ENCODE measurements around the gene OTUD4.
"Not testable (repeated sequence)": the region's sequence is repeated elsewhere in the genome, so short reads cannot be mapped to it uniquely, and the experiment has no call there.

Gene OTUD4

GRCh38 chr4:145180298-145181090 is at the start of gene OTUD4:
Gene OTUD4, minus strand, starts transcription at chr4:145180589. Its CDS starts 616 bp downstream, at chr4:145179973.
- peak; percentile 91 to 93 for DNase-seq

- DNase-seq: not testable (repeated sequence)
Observed at GRCh38 chr4:145223228-145223627, 42.8 kb upstream of the OTUD4 start.

DNA sequence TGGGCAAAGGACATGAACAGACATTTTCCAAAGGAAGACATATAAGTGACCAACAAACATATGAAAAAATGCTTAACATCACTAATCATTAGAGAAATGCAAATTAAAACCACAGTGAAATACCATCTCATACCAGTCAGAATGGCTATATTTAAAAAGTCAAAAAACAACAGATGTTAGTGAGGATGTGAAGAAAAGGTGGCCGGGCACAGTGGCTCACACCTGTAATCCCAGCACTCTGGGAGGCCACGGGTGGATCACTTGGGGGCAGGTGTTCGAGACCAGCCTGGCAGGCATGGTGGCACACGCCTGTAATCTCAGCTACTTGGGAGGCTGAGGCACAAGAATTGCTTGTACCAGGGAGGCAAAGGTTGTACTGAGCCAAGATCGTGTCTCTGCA is 41.1 kb upstream of the OTUD4 start:
- not testable (repeated sequence) for DNase-seq

DNA sequence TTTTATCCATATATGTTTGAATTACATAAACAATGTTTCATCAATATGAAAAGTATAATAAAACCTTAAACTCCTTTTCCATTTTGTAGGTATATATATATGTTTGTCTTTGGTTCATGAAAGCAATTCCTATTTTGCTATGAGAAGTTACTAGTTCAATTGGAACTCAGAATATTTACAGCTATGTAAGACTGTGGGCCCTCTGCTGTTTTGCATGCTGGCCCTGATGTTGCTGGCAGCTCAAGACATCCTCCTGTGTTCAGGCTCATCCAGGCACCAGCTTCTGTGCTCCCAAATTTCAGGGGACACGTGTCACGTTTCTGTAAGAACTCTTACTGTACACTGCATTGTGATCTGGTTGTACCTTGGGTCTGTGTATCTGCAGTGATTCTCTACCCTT is 38.7 kb upstream of the OTUD4 start:
- no peak for DNase-seq

DNA sequence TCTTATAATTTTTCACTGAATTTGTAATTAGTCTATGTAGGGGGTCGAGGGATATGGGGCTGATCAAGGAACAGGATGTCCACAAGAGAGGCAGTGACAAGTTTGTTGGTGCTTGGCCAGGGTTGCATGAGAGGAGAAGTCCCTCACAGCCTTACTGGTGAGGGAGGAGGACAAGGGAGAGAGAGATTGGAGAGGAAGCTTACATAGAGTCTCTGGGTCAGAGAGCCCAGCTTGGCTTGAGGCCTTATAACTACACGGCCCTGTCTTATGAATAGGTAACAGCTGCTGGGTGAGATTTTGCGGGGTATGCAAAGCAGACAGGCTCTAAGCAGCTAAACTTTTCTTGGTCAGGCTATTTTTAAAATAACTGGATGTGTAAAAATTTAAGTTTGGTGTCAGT is 37.9 kb upstream of the OTUD4 start:
- DNase-seq: no peak

DNA sequence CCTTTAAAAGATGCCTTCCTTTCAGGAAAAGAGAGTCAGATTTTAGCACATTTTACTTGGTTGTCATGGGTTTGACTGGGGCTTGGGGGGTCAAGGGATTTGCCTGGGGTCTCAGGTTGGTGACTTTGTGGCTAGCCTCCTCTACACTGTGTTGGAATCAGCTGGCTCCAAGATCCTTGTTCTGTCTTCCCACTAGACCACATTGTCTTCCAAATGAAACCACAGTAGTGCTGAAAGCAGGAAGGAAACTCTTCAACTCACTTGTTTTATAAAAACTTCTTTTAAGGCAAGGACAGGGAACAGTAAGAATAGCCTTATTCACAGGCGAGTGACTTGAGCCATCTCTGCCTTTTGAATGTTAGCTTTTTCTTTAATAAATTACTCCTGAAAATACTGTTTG is 37.0 kb upstream of the OTUD4 start:
- no peak for DNase-seq

DNA sequence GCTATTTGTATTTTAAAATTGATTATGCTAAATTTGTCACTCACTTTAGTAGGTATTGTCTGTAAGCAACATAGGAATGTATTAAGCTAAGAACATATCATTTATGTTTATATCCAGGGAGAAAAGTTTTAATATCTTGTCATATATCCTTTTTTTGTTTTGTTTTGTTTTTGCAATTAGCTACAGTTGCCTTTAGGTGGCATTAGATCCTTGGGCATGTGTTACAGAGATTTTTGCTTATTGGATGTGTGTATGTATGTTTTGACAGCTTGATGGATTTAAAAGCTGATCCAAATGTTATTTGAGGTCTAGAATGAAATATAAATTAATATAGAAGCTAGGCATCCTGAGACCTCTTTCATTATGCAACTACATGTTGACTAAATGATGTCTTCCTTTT is 36.1 kb upstream of the OTUD4 start:
- DNase-seq: peak in 1 of 2 experiments; percentile 16

DNA sequence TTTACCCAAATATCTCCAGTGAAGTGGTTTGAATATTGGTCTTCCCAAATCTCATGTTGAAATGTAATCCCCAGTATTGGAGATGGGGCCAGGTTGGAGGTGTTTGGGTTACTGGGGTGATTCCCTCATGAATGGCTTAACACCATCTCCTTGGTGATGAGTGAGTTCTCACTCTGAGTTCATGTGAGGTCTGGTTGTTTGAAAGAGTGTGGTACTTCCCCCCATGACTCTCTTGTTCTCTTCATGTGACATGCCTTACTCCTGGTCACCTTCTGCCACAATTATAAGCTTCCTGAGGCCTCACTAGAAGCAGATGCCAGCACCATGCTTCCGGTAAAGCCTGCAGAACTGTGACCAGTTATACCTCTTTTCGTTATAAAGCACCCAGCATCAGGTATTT is 32.9 kb upstream of the OTUD4 start:
- DNase-seq: no peak

GRCh38 chr4:145207934-145208333 is 27.5 kb upstream of the OTUD4 start:
- no peak for DNase-seq

DNA sequence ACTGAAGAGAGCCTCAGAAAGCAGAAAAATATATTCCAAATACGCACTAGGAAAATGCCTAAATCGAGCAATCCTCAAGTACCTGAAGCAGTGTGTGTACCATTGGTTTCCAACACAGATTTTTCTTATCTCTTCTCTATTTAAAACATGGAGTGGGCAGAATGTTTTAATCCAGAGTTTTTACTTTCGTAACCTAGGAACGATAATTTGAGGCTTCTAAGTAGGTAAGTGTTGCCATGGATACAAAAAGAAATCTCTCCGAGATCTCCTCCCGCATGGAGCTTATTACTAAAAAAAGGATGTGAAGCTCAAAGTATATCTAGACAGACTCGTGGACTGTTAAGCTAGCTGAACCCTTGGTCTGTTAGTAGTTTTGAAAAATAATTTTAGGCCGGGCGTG is 23.0 kb upstream of the OTUD4 start:
- DNase-seq: no peak

DNA sequence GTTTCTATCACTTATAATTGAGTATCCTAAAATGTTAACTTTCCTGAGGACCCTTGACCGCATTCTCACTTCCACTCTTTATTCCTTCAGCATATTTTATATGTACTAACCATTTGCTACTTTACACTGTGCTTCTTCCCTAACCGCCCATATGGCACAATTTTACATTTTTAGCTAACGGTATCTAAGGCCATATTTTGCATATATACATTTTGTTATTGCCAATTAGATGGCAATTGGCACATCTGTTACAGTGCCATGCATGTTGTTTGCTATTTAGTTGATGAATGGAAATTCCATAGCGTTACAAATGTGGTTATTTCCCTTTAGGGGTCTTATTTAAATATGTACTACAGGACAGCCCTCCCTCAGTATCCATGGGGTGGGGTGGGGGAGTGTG is 20.0 kb upstream of the OTUD4 start:
- DNase-seq: no peak

- no peak for DNase-seq
Observed at GRCh38 chr4:145199051-145199716, 18.8 kb upstream of the OTUD4 start.

GRCh38 chr4:145196747-145197146 is 16.4 kb upstream of the OTUD4 start:
- no peak for DNase-seq

- no peak for DNase-seq
Observed at GRCh38 chr4:145195167-145195952, 15.0 kb upstream of the OTUD4 start.

DNA sequence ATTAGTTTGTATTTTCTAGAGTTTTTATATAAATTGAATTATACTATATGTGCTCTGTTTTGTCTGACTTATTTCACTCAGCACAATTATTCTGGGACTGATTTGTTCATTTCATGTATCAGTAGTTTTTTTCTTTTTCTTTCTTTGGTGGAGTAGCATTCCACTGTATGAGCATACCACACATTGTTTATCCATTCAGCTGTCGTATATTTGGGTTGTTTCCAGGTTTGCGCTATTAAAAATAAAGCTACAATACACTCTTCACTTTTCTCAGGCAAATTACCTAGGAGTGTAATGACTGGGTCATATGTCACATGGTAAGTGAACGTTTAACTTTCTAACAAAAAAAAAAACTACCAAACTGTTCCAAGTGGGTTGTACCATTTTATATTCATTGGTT is 9.6 kb upstream of the OTUD4 start:
- DNase-seq: no peak

DNA sequence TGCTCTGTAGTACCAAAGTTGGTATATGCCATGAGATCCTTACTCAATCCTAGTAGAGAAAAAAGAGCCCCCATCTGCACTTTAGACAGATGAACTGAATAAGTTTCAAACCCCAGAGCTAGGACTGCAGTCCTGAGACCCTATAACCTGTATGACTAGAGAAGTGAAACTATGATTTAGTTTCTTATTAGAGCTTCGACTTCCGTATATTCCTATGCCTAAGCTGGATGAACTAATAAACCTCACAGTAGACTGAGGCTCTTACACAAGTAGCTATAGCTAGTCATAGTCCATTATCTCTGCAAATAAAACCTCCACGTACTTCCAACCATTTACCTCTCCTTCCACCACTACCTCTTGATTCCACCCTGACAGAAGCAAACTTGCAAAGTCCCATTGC is 6.3 kb upstream of the OTUD4 start:
- DNase-seq: no peak

DNA sequence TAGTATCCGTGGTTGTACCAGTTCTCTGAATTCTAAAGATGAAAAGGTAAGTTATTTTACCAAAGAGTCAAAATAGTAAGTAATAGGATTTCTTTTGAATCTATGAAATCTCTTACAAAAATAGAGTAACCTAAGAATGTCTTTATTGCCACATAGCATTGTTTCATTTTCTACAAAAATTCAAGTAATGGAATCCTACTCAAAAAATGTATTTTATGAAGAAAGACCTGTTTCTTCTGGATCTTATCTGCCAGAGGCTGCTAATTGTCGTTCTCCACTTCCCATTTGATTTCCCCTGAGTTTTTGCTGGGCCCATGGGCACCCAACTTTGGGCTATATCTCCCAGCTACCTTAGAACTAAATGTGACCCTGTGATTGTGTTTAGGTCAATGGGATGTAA is 3.2 kb upstream of the OTUD4 start:
- no peak for DNase-seq

GRCh38 chr4:145183023-145183422 is 2.6 kb upstream of the OTUD4 start:
- DNase-seq: no peak

- no peak for DNase-seq
Observed at GRCh38 chr4:145182222-145182621, 1.8 kb upstream of the OTUD4 start.

- no peak for DNase-seq
Observed at GRCh38 chr4:145181091-145181501, 707 bp upstream of the OTUD4 start.

- not testable (repeated sequence) for DNase-seq
Observed at GRCh38 chr4:145179861-145180297, 510 bp downstream of the OTUD4 start.

- peak in 1 of 2 experiments; percentile 17 for DNase-seq
Observed at GRCh38 chr4:145179281-145179860, 1.0 kb downstream of the OTUD4 start.

- DNase-seq: no peak
Observed at GRCh38 chr4:145178740-145179280, 1.6 kb downstream of the OTUD4 start.
